LNCAP (cell line): ENCODE measurements around the gene NOS1AP.

Experiments
- CTCF ChIP-seq: fragments of 450-650 bp; IDR thresholded peaks from 2 replicates; pipeline ENCODE4 v1.5.1; 2017; ENCODE audit warnings: mild to moderate bottlenecking

Gene NOS1AP

GRCh38 chr1:162385280-162385623 lies 315.8 kb downstream of the NOS1AP start:
- TF ChIP-seq CTCF: no peak

GRCh38 chr1:162385702-162386101 lies 316.2 kb downstream of the NOS1AP start:
- no peak for TF ChIP-seq CTCF

- no peak for TF ChIP-seq CTCF
These were observed 317.1 kb downstream of the NOS1AP start for GRCh38 chr1:162386292-162387225.

- no peak for TF ChIP-seq CTCF
These were observed 318.0 kb downstream of the NOS1AP start for GRCh38 chr1:162387226-162388082.

GRCh38 chr1:162388083-162388594 lies 318.6 kb downstream of the NOS1AP start:
- TF ChIP-seq CTCF: no peak

- TF ChIP-seq CTCF: no peak
These were observed 319.1 kb downstream of the NOS1AP start for GRCh38 chr1:162388615-162389014.

- TF ChIP-seq CTCF: no peak
These were observed 319.7 kb downstream of the NOS1AP start for GRCh38 chr1:162389021-162389818.
